HG03439 (cell line): ENCODE results near the gene ECHS1.
"Not testable (repeated sequence)": the region's sequence is repeated elsewhere in the genome, so short reads cannot be mapped to it uniquely, and the experiment has no call there.

ENCODE experiments used
- ATAC-seq: cut with Tn5 transposase; IDR thresholded peaks from one replicate; pipeline ENCODE4 v1.9.1; 2021; ENCODE audit warnings: mild to moderate bottlenecking, moderate library complexity; ENCODE audit not compliant: unreplicated experiment

Gene ECHS1

DNA sequence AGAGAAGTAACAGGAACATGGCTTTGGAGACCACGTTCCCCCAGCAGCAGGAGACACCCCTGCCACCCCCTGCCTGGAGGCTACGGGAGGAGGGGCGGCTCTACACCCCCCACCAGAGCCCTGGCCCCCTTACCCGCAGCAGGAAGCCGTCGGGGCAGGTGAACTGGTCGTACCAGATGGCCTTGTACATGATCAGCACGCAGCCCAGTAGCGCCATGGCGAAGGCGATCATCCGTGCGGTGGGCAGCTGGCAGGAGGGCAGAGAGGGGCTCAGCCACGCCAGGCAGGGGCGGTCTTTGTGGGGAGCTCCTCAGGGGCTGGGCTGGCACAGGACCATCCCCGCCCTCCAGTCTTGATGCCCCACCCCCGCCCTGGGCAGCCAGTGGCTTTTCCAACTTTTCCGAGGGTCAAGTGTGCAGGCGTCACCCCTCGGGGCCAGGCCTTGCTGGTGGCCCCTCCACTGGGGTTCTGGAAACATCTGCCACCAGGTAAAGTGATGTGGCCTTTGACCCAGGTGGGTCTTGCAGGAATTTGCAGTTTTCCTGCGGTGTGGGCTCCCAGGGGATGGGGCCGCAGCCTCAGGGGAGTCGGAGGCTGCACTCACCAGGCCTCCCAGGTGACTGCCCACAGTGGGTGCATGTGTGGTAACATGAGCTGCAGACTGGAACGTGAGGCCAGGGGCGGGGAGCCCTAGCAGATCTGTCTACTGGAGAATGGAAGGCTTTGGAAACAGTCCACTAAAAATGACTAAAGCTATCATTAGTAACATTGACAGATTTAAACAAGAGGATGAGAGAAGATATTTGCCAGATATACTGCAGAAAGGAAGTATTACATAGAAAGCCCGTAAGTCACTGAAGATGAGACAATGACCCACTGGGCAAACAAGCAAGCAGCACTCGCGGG is 46.2 kb downstream of the ECHS1 start:
- ATAC-seq = no peak

- ATAC-seq = no peak
Measured at GRCh38 chr10:133326223-133326551, 47.0 kb downstream of the ECHS1 start.

GRCh38 chr10:133325440-133326222 is 47.5 kb downstream of the ECHS1 start:
- no peak for ATAC-seq

DNA sequence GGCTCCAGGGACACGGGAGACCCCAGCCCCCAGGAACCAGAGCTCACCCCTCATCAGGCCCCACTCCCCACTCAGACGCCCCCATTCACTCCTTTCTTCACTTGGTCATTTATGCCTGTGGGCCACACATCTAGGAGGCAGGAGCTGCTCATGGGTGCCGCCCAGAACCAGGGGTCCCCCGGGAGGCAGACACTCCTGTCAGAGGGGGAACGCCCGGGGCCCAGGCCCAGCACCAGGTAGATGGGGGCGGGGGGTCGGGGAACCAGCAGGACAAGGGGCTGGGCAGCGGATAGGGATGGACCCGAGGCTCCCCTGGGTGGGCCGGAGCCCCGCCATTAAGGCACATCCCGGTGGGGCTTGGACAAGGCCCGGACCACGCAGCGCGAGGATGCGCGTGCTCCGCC is 48.3 kb downstream of the ECHS1 start:
- no peak for ATAC-seq

DNA sequence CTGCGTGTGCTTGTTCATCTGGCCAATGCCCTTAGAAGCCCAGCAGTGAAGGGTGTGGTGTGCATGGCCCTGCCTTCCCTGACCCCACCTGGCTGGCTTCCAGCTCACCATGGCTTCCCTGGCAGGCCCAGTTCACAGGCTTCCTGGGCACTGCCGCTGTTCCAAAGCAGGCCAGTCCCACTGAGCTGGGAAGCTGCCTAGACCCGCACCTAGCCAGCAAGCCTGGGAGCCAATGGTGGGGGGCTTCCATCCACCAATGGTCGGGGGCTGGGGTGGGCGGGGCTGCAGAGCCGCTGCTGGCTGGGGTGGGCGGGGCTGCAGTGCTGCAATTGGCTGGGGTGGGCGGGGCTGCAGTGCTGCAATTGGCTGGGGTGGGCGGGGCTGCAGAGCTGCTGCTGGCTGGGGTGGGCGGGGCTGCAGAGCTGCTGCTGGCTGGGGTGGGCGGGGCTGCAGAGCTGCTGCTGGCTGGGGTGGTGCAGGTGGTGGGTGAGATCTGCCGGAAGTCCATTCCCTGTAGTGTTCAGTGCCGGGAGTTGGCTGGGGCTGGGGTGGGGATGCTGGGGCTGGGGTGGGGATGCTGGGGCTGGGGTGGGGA is 48.9 kb downstream of the ECHS1 start:
- ATAC-seq = no peak

- ATAC-seq = not testable (repeated sequence)
Measured at GRCh38 chr10:133322064-133322709, 51.0 kb downstream of the ECHS1 start.

DNA sequence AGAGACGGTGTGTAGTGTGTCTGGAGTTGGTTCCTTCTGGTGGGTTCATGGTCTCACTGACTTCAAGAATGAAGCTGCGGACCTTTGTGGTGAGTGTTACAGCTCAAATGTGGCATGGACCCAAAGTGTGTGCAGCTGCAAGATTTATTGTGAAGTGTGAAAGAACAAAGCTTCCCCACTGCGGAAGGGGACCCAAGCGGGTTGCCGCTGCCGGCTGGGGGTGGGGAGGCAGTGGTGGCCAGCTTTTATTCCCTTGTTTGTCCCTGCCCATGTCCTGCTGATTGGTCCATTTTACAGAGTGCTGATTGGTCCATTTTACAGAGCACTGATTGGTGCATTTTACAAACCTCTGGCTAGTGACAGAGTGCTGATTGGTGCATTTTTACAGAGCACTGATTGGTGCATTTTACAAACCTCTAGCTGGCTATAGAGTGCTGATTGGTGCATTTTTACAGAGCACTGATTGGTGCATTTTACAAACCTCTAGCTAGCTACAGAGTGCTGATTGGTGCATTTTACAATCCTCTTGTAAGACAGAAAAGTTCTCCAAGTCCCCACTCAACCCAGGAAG is 52.2 kb downstream of the ECHS1 start:
- not testable (repeated sequence) for ATAC-seq

GRCh38 chr10:133318494-133319127 is 54.5 kb downstream of the ECHS1 start:
- peak; percentile 69 for ATAC-seq

GRCh38 chr10:133316732-133317131 is 56.4 kb downstream of the ECHS1 start:
- no peak for ATAC-seq

DNA sequence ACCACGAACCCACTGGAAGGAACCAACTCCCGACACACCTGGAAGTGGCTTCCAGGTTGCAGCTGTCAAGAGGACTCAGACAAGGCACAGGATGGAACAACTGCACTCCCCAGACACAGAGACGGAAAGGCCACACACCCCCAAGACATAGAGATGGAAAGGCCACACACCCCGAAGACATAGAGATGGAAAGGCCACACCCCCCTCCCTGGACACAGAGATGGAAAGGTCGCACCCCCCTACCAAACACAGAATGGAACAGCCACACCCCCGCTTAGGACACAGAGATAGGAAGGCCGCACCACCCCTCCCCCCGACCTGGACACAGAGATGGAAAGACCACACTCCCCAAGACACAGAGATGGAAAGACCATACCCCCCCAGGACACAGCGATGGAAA is 56.9 kb downstream of the ECHS1 start:
- no peak for ATAC-seq

GRCh38 chr10:133315847-133316246 is 57.3 kb downstream of the ECHS1 start:
- ATAC-seq = no peak

GRCh38 chr10:133314911-133315310 is 58.2 kb downstream of the ECHS1 start:
- no peak for ATAC-seq

DNA sequence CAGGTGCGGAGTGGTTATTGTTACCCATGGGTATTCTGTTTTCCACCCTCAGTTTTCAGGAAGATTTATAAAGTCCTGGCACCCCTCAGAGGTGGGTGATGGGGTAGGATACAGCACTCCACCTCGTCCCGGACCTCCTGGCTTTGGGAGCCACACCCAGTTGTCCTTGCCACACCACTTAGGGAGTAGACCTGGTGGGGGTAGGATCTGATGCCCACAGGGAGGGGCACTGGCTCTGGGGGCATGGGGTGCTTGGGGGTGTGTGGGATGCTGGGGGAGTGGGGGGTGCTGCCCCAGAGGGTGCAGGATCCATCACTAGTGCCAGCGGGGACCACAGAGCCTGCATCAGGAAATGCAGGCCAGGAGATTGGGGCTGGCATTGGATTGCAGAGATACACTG is 60.0 kb downstream of the ECHS1 start:
- no peak for ATAC-seq

- no peak for ATAC-seq
Measured at GRCh38 chr10:133312769-133313145, 60.4 kb downstream of the ECHS1 start.
